H9 (cell line): ENCODE measurements around the gene RGN. TPM values are rescaled to one million over a fixed set of nuclear protein-coding genes. Genes with fewer than 3 reads are reported as not detected.

ENCODE experiments used
- DNase-seq: peaks from one replicate; pipeline ENCODE4 v3.0.0-alpha.2; 2017
- H2AFZ ChIP-seq: one replicate; pipeline ENCODE4 v1.6.1; 2013; ENCODE audit warnings: mild to moderate bottlenecking, low read length, control low read depth, moderate library complexity
- H2AK5ac ChIP-seq: 2 replicates; pipeline ENCODE4 v1.6.1; 2013; ENCODE audit warnings: low read length, control low read depth, mixed read lengths; ENCODE audit not compliant: insufficient read length
- H2BK120ac ChIP-seq: one replicate; pipeline ENCODE4 v1.6.1; 2013; ENCODE audit warnings: low read depth, mild to moderate bottlenecking, low read length, control low read depth, inconsistent platforms; ENCODE audit not compliant: poor library complexity, severe bottlenecking
- H2BK12ac ChIP-seq: 2 replicates; pipeline ENCODE4 v1.6.1; 2013; ENCODE audit warnings: low read length, control low read depth, mixed read lengths, low read depth; ENCODE audit not compliant: insufficient read length
- H2BK15ac ChIP-seq: 2 replicates; pipeline ENCODE4 v1.6.1; 2013; ENCODE audit warnings: low read depth, low read length, control low read depth
- H2BK20ac ChIP-seq: one replicate; pipeline ENCODE4 v1.6.1; 2013; ENCODE audit warnings: low read depth, mild to moderate bottlenecking, low read length, control low read depth, inconsistent platforms; ENCODE audit not compliant: poor library complexity, severe bottlenecking
- H2BK5ac ChIP-seq: 2 replicates; pipeline ENCODE4 v1.6.1; 2013; ENCODE audit warnings: low read length, control low read depth, mixed read lengths; ENCODE audit not compliant: insufficient read length
- H3K14ac ChIP-seq: 2 replicates; pipeline ENCODE4 v1.6.1; 2013; ENCODE audit warnings: low read length, control low read depth; ENCODE audit not compliant: insufficient read depth
- H3K18ac ChIP-seq: 2 replicates; pipeline ENCODE4 v1.6.1; 2013; ENCODE audit warnings: low read depth, mild to moderate bottlenecking, mixed read lengths, low read length, control low read depth; ENCODE audit not compliant: insufficient read length
- H3K23ac ChIP-seq: 2 replicates; pipeline ENCODE4 v1.6.1; 2013; ENCODE audit warnings: low read length, control low read depth, mixed read lengths, low read depth; ENCODE audit not compliant: insufficient read length
- H3K23me2 ChIP-seq: 2 replicates; pipeline ENCODE4 v1.6.1; 2013; ENCODE audit warnings: low read depth, mild to moderate bottlenecking, mixed read lengths, low read length, control low read depth; ENCODE audit not compliant: insufficient read length, poor library complexity, severe bottlenecking
- H3K27ac ChIP-seq: 2 replicates; pipeline ENCODE4 v1.5.1; 2013; ENCODE audit warnings: low read length, control low read depth, mixed read lengths, low read depth; ENCODE audit not compliant: insufficient read length
- H3K27me3 ChIP-seq: 2 replicates; pipeline ENCODE4 v1.6.1; 2013; ENCODE audit warnings: low read length, control low read depth, inconsistent platforms; ENCODE audit not compliant: insufficient read depth
- H3K4ac ChIP-seq: 2 replicates; pipeline ENCODE4 v1.6.1; 2013; ENCODE audit warnings: low read depth, mild to moderate bottlenecking, control low read depth, inconsistent platforms, low read length, moderate library complexity
- H3K4me1 ChIP-seq: 2 replicates; pipeline ENCODE4 v1.6.1; 2013; ENCODE audit warnings: low read length, control low read depth, inconsistent platforms; ENCODE audit not compliant: insufficient read depth
- H3K4me2 ChIP-seq: 2 replicates; pipeline ENCODE4 v1.6.1; 2013; ENCODE audit warnings: low read length, control low read depth, mixed read lengths; ENCODE audit not compliant: insufficient read length, insufficient read depth
- H3K56ac ChIP-seq: 2 replicates; pipeline ENCODE4 v1.6.1; 2013; ENCODE audit warnings: low read depth, mild to moderate bottlenecking, mixed read lengths, low read length, control low read depth; ENCODE audit not compliant: insufficient read length
- H3K79me1 ChIP-seq: 2 replicates; pipeline ENCODE4 v1.6.1; 2013; ENCODE audit warnings: low read depth, mild to moderate bottlenecking, moderate library complexity, low read length, control low read depth, inconsistent platforms; ENCODE audit not compliant: insufficient read depth, poor library complexity, severe bottlenecking
- H3K79me2 ChIP-seq: 2 replicates; pipeline ENCODE4 v1.6.1; 2013; ENCODE audit warnings: low read length, control low read depth, inconsistent platforms; ENCODE audit not compliant: insufficient read depth
- H3K9ac ChIP-seq: 2 replicates; pipeline ENCODE4 v1.6.1; 2013; ENCODE audit warnings: low read length, control low read depth, mixed read lengths; ENCODE audit not compliant: insufficient read length; ENCODE audit errors: extremely low read depth
- H3K9me3 ChIP-seq: one replicate; pipeline ENCODE4 v1.6.1; 2013; ENCODE audit warnings: low read depth, low read length, inconsistent platforms; ENCODE audit not compliant: control insufficient read depth
- H3T11ph ChIP-seq: one replicate; pipeline ENCODE4 v1.6.1; 2013; ENCODE audit warnings: mild to moderate bottlenecking, low read length, control low read depth, inconsistent platforms
- H4K20me1 ChIP-seq: one replicate; pipeline ENCODE4 v1.6.1; 2013; ENCODE audit not compliant: control insufficient read depth, insufficient read length, insufficient read depth
- H4K5ac ChIP-seq: 2 replicates; pipeline ENCODE4 v1.6.1; 2013; ENCODE audit warnings: low read depth, mild to moderate bottlenecking, mixed read lengths, low read length, control low read depth; ENCODE audit not compliant: insufficient read length
- H4K8ac ChIP-seq: replicated peaks from 2 replicates; pipeline ENCODE4 v1.6.1; 2013; ENCODE audit warnings: low read length, control low read depth, mixed read lengths, low read depth; ENCODE audit not compliant: insufficient read length
- H4K91ac ChIP-seq: 2 replicates; pipeline ENCODE4 v1.6.1; 2013; ENCODE audit warnings: low read depth, mild to moderate bottlenecking, moderate library complexity, mixed read lengths, low read length, control low read depth; ENCODE audit not compliant: insufficient read length
- H3K27ac Mint-ChIP-seq, 3 experiments: 2 replicates in 2 of 3; 3 replicates in 1 of 3; pipeline ENCODE4 v1.8.0; 2020 to 2021; ENCODE audit warnings: mixed read lengths in 3 of 3, mild to moderate bottlenecking in 1 of 3, moderate library complexity in 1 of 3
- H3K27me3 Mint-ChIP-seq: 2 replicates; pipeline ENCODE4 v1.8.0; 2021; ENCODE audit warnings: low read depth, mild to moderate bottlenecking, moderate library complexity, mixed read lengths
- H3K36me3 Mint-ChIP-seq, 3 experiments: 2 replicates in 2 of 3; 3 replicates in 1 of 3; pipeline ENCODE4 v1.8.0; 2020 to 2021; ENCODE audit warnings: low read depth in 3 of 3, mixed read lengths in 3 of 3; ENCODE audit not compliant: insufficient read depth in 1 of 3
- H3K4me1 Mint-ChIP-seq, 2 experiments: 2 replicates each; pipeline ENCODE4 v1.8.0; 2020; ENCODE audit warnings: mixed read lengths in 2 of 2
- H3K4me3 Mint-ChIP-seq, 2 experiments: 2 replicates in 1 of 2; 3 replicates in 1 of 2; pipeline ENCODE4 v1.8.0; 2020 to 2021; ENCODE audit warnings: mild to moderate bottlenecking in 2 of 2, mixed read lengths in 2 of 2, moderate library complexity in 1 of 2
- H3K9me3 Mint-ChIP-seq, 2 experiments: 2 replicates in 1 of 2; 3 replicates in 1 of 2; pipeline ENCODE4 v1.8.0; 2020; ENCODE audit warnings: mild to moderate bottlenecking in 2 of 2, mixed read lengths in 2 of 2, moderate library complexity in 1 of 2
- WGBS: extraction: QIAGEN DNeasy Blood & Tissue Kit; methylation state at CpG from one replicate; pipeline ENCODE4 v1.1.7; 2013; ENCODE audit warnings: missing lambda C conversion rate, low lambda C conversion rate, mixed read lengths; ENCODE audit not compliant: insufficient read length; ENCODE audit errors: extremely low coverage; 5-methylcytosine and 5-hydroxymethylcytosine counted together
- total RNA-seq: library from RNA; stranded (reverse); gene quantifications from 2 replicates; pipeline ENCODE4 v1.2.1, GENCODE V29; 2021
- TF ChIP-seq, protein P1 (sequence below): fragments of 200-600 bp; sonication (generic); conservative IDR thresholded peaks from 3 replicates; pipeline ENCODE4 v1.8.0; 2021; ENCODE audit warnings: antibody characterized with exemption, mild to moderate bottlenecking

Gene RGN
- total RNA-seq, 1 experiment from 2014 or later = not detected

DNA sequence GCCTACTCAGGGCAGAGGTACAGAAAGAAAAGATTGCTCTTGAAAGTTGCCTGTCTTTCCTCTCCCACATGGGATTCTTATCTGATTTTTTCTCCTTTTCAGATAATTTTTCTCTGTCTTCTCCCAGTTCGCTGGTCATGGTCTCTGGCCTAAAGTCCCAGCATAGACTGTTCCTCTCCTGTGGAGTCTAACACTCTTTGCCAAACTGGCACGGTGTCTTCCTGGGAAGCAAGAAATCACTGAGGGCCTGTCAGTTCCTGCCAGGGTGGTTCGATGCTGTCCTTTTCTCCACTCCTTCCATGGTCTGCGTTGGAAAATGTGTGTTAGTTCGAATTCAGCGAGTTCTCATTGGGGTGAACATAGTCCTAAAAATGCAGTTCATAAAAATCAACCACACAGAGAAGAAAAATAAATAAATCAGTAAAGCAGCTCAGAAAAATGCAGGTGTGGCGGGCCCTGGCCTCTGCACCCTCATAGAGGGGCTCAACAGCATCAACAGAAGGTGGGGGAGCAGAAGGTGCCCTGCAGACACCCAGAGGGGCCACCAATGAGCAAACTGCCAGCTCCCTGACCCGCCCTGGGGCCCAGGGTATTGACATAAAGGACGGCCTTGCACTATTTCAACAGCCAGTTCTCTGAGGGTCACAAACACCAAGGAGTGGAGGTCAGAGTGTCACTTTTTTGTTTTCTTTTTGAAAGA lies 2.1 kb downstream of the RGN start:
- Mint-ChIP-seq H3K27me3 (no peaks in the 10 kb centered on the region; the same call in 1 of the 2 replicates), H3K4me3 (no peak overlapping the region), H3K36me3 (peaks cover 0 to 6% (median 0%) of the 10 kb centered on the region in 3 experiments; a peak in 1 of 7 replicates), H3K4me1 (no peaks in the 10 kb centered on the region), H3K9me3 (peaks cover 51 to 58% of the 10 kb centered on the region in 2 experiments), H3K27ac (0 out of 7 replicates have a peak overlapping the region, but pooled peaks of 1 of the 3 experiments have one; percentile 11)
- peaks cover 18% of the 10 kb centered on the region for H3K9me3 ChIP-seq
- H3K23me2 ChIP-seq = no peaks in the 10 kb centered on the region
- TF ChIP-seq, protein P1, sequence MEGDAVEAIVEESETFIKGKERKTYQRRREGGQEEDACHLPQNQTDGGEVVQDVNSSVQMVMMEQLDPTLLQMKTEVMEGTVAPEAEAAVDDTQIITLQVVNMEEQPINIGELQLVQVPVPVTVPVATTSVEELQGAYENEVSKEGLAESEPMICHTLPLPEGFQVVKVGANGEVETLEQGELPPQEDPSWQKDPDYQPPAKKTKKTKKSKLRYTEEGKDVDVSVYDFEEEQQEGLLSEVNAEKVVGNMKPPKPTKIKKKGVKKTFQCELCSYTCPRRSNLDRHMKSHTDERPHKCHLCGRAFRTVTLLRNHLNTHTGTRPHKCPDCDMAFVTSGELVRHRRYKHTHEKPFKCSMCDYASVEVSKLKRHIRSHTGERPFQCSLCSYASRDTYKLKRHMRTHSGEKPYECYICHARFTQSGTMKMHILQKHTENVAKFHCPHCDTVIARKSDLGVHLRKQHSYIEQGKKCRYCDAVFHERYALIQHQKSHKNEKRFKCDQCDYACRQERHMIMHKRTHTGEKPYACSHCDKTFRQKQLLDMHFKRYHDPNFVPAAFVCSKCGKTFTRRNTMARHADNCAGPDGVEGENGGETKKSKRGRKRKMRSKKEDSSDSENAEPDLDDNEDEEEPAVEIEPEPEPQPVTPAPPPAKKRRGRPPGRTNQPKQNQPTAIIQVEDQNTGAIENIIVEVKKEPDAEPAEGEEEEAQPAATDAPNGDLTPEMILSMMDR = no peak
- H4K91ac ChIP-seq = no peak overlapping the region
- H3K9ac ChIP-seq = no peak overlapping the region
- H3K4me1 ChIP-seq = no peaks in the 10 kb centered on the region
- H2BK12ac ChIP-seq = no peak overlapping the region
- H4K8ac ChIP-seq = no peak overlapping the region
- no peak overlapping the region for H3K27ac ChIP-seq
- WGBS = no CpG with 5 or more reads among the region's 9 CpGs
- H3K23ac ChIP-seq = no peak overlapping the region
- no peak overlapping the region for H2BK20ac ChIP-seq
- H3K18ac ChIP-seq = no peak overlapping the region
- H3K56ac ChIP-seq = no peak overlapping the region
- H2BK15ac ChIP-seq = no peak overlapping the region
- no peak overlapping the region for H4K5ac ChIP-seq
- no peak overlapping the region for H3T11ph ChIP-seq
- no peak overlapping the region for H2BK120ac ChIP-seq
- H2BK5ac ChIP-seq = no peak overlapping the region
- no peaks in the 10 kb centered on the region for H4K20me1 ChIP-seq
- H3K79me2 ChIP-seq = no peaks in the 10 kb centered on the region
- no peaks in the 10 kb centered on the region for H3K27me3 ChIP-seq
- H2AFZ ChIP-seq = no peak overlapping the region
- H2AK5ac ChIP-seq = no peak overlapping the region
- no peaks in the 10 kb centered on the region for H3K79me1 ChIP-seq
- no peak overlapping the region for H3K4ac ChIP-seq
- DNase-seq = no peak
- no peak overlapping the region for H3K4me2 ChIP-seq
- H3K14ac ChIP-seq = no peak overlapping the region
